ENCODE data around the gene THSD7A. TPM values are rescaled to one million over a fixed set of nuclear protein-coding genes. Genes with fewer than 3 reads are reported as not detected.

Gene THSD7A
- polyA plus RNA-seq, 1 donor from 2014 or later: 18.5 TPM

DNA sequence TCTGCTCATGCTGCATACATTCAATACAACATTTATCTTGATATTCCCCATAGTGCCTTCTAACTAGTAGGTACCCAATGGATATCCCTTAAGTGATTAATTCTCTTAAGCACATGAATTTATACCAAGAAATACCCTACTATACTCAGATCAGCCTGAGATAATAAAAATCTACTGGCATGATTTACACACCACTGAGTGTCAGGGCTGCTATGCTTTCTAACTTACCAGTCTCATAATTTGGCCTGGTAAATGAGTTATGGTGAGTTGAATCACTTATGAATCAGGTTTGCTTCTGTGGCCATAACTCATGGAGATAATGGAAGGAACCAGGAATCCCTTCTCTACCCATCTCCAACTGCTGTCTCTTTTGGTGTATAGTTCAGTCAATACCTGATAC lies 122.8 kb downstream of the THSD7A start:
- Histone ChIP-seq H3K27me3 (ENCODE audit: insufficient read depth, low read depth, low read length) (no peaks in the 10 kb centered on the region), H3K4me2 (ENCODE audit: low read length) (no peak overlapping the region), H3K4me3 (ENCODE audit: low read length) (no peak overlapping the region), H3K9ac (ENCODE audit: low read length) (no peak overlapping the region), H3F3A (ENCODE audit: insufficient read depth, low read length, poor library complexity, severe bottlenecking) (no peaks in the 10 kb centered on the region), H2AFZ (ENCODE audit: low read depth, low read length) (no peak overlapping the region), H3K36me3 (ENCODE audit: insufficient read depth, low read length) (no peaks in the 10 kb centered on the region), H4K20me1 (ENCODE audit: insufficient read depth) (no peaks in the 10 kb centered on the region), H3K27ac (ENCODE audit: low read length) (no peak overlapping the region), H3K9me3 (ENCODE audit: low read length) (no peaks in the 10 kb centered on the region), H3K9me2 (ENCODE audit: insufficient read depth, low read length) (no peaks in the 10 kb centered on the region), H3K79me2 (replicated peaks; ENCODE audit: insufficient read depth, low read length) (no peaks in the 10 kb centered on the region)
- TF ChIP-seq RAD21 (conservative IDR thresholded peaks at IDR 0.05) (no peak), CTCF (IDR thresholded peaks at IDR 0.05; ENCODE audit: poor library complexity, severe bottlenecking) (no peak)

- no peak for TF ChIP-seq POLR2AphosphoS5 (IDR thresholded peaks at IDR 0.05)
- TF ChIP-seq SMC3 (conservative IDR thresholded peaks at IDR 0.05; ENCODE audit: poor library complexity): no peak
- TF ChIP-seq, protein P1, sequence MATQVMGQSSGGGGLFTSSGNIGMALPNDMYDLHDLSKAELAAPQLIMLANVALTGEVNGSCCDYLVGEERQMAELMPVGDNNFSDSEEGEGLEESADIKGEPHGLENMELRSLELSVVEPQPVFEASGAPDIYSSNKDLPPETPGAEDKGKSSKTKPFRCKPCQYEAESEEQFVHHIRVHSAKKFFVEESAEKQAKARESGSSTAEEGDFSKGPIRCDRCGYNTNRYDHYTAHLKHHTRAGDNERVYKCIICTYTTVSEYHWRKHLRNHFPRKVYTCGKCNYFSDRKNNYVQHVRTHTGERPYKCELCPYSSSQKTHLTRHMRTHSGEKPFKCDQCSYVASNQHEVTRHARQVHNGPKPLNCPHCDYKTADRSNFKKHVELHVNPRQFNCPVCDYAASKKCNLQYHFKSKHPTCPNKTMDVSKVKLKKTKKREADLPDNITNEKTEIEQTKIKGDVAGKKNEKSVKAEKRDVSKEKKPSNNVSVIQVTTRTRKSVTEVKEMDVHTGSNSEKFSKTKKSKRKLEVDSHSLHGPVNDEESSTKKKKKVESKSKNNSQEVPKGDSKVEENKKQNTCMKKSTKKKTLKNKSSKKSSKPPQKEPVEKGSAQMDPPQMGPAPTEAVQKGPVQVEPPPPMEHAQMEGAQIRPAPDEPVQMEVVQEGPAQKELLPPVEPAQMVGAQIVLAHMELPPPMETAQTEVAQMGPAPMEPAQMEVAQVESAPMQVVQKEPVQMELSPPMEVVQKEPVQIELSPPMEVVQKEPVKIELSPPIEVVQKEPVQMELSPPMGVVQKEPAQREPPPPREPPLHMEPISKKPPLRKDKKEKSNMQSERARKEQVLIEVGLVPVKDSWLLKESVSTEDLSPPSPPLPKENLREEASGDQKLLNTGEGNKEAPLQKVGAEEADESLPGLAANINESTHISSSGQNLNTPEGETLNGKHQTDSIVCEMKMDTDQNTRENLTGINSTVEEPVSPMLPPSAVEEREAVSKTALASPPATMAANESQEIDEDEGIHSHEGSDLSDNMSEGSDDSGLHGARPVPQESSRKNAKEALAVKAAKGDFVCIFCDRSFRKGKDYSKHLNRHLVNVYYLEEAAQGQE (IDR thresholded peaks at IDR 0.05; ENCODE audit: borderline replicate concordance): no peak
- no peak for TF ChIP-seq CTCF (IDR thresholded peaks at IDR 0.05; ENCODE audit: poor library complexity, severe bottlenecking)
- TF ChIP-seq EZH2 (IDR thresholded peaks at IDR 0.05; ENCODE audit: borderline replicate concordance, insufficient read depth, low read length, poor library complexity, severe bottlenecking): no peak
- no peak for TF ChIP-seq RAD21 (conservative IDR thresholded peaks at IDR 0.05)
- TF ChIP-seq TAF1 (IDR thresholded peaks at IDR 0.05; ENCODE audit: low read depth): no peak
- no peak for TF ChIP-seq MXI1 (conservative IDR thresholded peaks at IDR 0.05; ENCODE audit: poor library complexity, severe bottlenecking)
- TF ChIP-seq EP300 (conservative IDR thresholded peaks at IDR 0.05; ENCODE audit: poor library complexity, severe bottlenecking): no peak
- no peak overlapping the region for H3K4me3 ChIP-seq (ENCODE audit: low read length)
- H2AFZ ChIP-seq (ENCODE audit: low read depth, low read length): no peak overlapping the region
- H3K79me2 ChIP-seq (replicated peaks; ENCODE audit: insufficient read depth, low read length): no peaks in the 10 kb centered on the region
- no peaks in the 10 kb centered on the region for H3K36me3 ChIP-seq (ENCODE audit: insufficient read depth, low read length)
- no peak overlapping the region for H3K27ac ChIP-seq (ENCODE audit: low read length)
- H3K9me2 ChIP-seq (ENCODE audit: insufficient read depth, low read length): no peaks in the 10 kb centered on the region
- H4K20me1 ChIP-seq (ENCODE audit: insufficient read depth): no peaks in the 10 kb centered on the region
- H3K27me3 ChIP-seq (ENCODE audit: insufficient read depth, low read depth, low read length): no peaks in the 10 kb centered on the region
- H3K4me2 ChIP-seq (ENCODE audit: low read length): no peak overlapping the region
- no peaks in the 10 kb centered on the region for H3K9me3 ChIP-seq (ENCODE audit: low read length)
- H3F3A ChIP-seq (ENCODE audit: insufficient read depth, low read length, poor library complexity, severe bottlenecking): no peaks in the 10 kb centered on the region
- no peak overlapping the region for H3K9ac ChIP-seq (ENCODE audit: low read length)
These were observed 124.3 kb downstream of the THSD7A start for GRCh38 chr7:11707606-11708193.
